IMR-90 (cell line): ENCODE measurements around the gene MGAT1. TPM values are rescaled to one million over a fixed set of nuclear protein-coding genes. Genes with fewer than 3 reads are reported as not detected.

Source experiments
- ATAC-seq: fragments of 200-7000 bp; cut with Tn5 transposase; 2 replicates; pipeline ENCODE4 v1.9.1; 2020; ENCODE audit warnings: low read depth, mild to moderate bottlenecking, moderate library complexity
- BruUV-seq: library from RNA; stranded (reverse); fragments of 400-500 nt; replicated peaks from 2 replicates; lab custom pipeline; 2021; lab: Mats Ljungman, UMichigan
- CTCF ChIA-PET: fragments of 300-600 bp; formaldehyde crosslinking; extraction: SDS; loops from one replicate; lab custom pipeline; 2021; ENCODE audit warnings: antibody characterized with exemption; lab: Yijun Ruan, JAX
- POLR2A ChIA-PET: fragments of 300-600 bp; sonication (Branson Sonifier 250); formaldehyde crosslinking; loops from one replicate; lab custom pipeline; 2022; ENCODE audit warnings: antibody characterized with exemption; ENCODE audit not compliant: unreplicated experiment; lab: Charles Lee
- DNase-seq: peaks from one replicate; pipeline ENCODE4 v3.0.0; 2013
- H2AFZ ChIP-seq: replicated peaks from 2 replicates; pipeline ENCODE3; 2013; ENCODE audit warnings: low read length, mild to moderate bottlenecking; ENCODE audit not compliant: poor library complexity
- H2AK5ac ChIP-seq: 2 replicates; pipeline ENCODE4 v1.6.1; 2013; ENCODE audit warnings: low read depth, low read length, inconsistent platforms
- H2AK9ac ChIP-seq: replicated peaks from 2 replicates; pipeline ENCODE3; 2013; ENCODE audit warnings: mild to moderate bottlenecking, low read depth, low read length, moderate library complexity; ENCODE audit not compliant: poor library complexity
- H2BK120ac ChIP-seq: 2 replicates; pipeline ENCODE4 v1.6.1; 2013; ENCODE audit warnings: low read depth, low read length, inconsistent platforms
- H2BK15ac ChIP-seq: 3 replicates; pipeline ENCODE4 v1.6.1; 2013; ENCODE audit warnings: low read depth, low read length, inconsistent platforms
- H2BK20ac ChIP-seq: 2 replicates; pipeline ENCODE4 v1.6.1; 2013; ENCODE audit warnings: low read depth, mild to moderate bottlenecking, inconsistent platforms, low read length, moderate library complexity
- H2BK5ac ChIP-seq: 2 replicates; pipeline ENCODE4 v1.6.1; 2013; ENCODE audit warnings: mild to moderate bottlenecking, low read depth, low read length, inconsistent platforms; ENCODE audit not compliant: poor library complexity, severe bottlenecking
- H3K14ac ChIP-seq: replicated peaks from 2 replicates; pipeline ENCODE4 v1.6.1; 2013; ENCODE audit warnings: low read depth, low read length, inconsistent platforms
- H3K18ac ChIP-seq: 2 replicates; pipeline ENCODE4 v1.6.1; 2013; ENCODE audit warnings: low read depth, low read length, control low read depth
- H3K23ac ChIP-seq: 2 replicates; pipeline ENCODE4 v1.6.1; 2013; ENCODE audit warnings: low read depth, low read length, inconsistent platforms
- H3K27ac ChIP-seq: 2 replicates; pipeline ENCODE4 v1.5.1; 2013; ENCODE audit warnings: mild to moderate bottlenecking, control low read depth, low read length; ENCODE audit not compliant: insufficient read depth
- H3K27me3 ChIP-seq: 2 replicates; pipeline ENCODE4 v1.6.1; 2013; ENCODE audit warnings: low read length; ENCODE audit not compliant: control insufficient read depth, insufficient read depth
- H3K36me3 ChIP-seq: 2 replicates; pipeline ENCODE4 v1.6.1; 2013; ENCODE audit warnings: low read length, mixed read lengths; ENCODE audit not compliant: control insufficient read depth, insufficient read depth
- H3K4ac ChIP-seq: 2 replicates; pipeline ENCODE4 v1.6.1; 2013; ENCODE audit warnings: low read depth, low read length, inconsistent platforms
- H3K4me1 ChIP-seq: 2 replicates; pipeline ENCODE4 v1.6.1; 2013; ENCODE audit warnings: low read length, mixed read lengths; ENCODE audit not compliant: control insufficient read depth, insufficient read depth
- H3K4me2 ChIP-seq: 2 replicates; pipeline ENCODE4 v1.6.1; 2013; ENCODE audit warnings: low read depth, mild to moderate bottlenecking, control low read depth, low read length, moderate library complexity
- H3K4me3 ChIP-seq: 2 replicates; pipeline ENCODE4 v1.5.1; 2013; ENCODE audit warnings: low read depth, mild to moderate bottlenecking, control low read depth, low read length, moderate library complexity; ENCODE audit not compliant: insufficient read depth
- H3K56ac ChIP-seq: 2 replicates; pipeline ENCODE4 v1.6.1; 2013; ENCODE audit warnings: low read length, inconsistent platforms; ENCODE audit not compliant: insufficient read depth; ENCODE audit errors: extremely low read depth
- H3K79me1 ChIP-seq, 2 experiments: 2 replicates each; pipeline ENCODE4 v1.6.1; 2013; ENCODE audit warnings: low read length in 2 of 2, inconsistent platforms in 1 of 2, low read depth in 1 of 2
- H3K9ac ChIP-seq: 2 replicates; pipeline ENCODE4 v1.6.1; 2013; ENCODE audit warnings: low read depth, low read length, control low read depth
- H3K9me1 ChIP-seq: 2 replicates; pipeline ENCODE4 v1.6.1; 2013; ENCODE audit warnings: low read length, inconsistent platforms; ENCODE audit not compliant: insufficient read depth
- H3K9me3 ChIP-seq: 2 replicates; pipeline ENCODE4 v1.6.1; 2013; ENCODE audit warnings: low read length; ENCODE audit not compliant: control insufficient read depth, insufficient read depth
- H4K20me1 ChIP-seq: 2 replicates; pipeline ENCODE4 v1.6.1; 2013; ENCODE audit warnings: low read length, inconsistent platforms; ENCODE audit not compliant: insufficient read depth
- H4K5ac ChIP-seq: 2 replicates; pipeline ENCODE4 v1.6.1; 2013; ENCODE audit warnings: mild to moderate bottlenecking, low read depth, low read length, control low read depth
- H4K8ac ChIP-seq, 2 experiments: 2 replicates each; pipeline ENCODE4 v1.6.1; 2013; ENCODE audit warnings: low read depth in 2 of 2, low read length in 2 of 2, control low read depth in 1 of 2, inconsistent platforms in 1 of 2
- H4K91ac ChIP-seq: 2 replicates; pipeline ENCODE4 v1.6.1; 2013; ENCODE audit warnings: low read depth, low read length, inconsistent platforms; ENCODE audit not compliant: insufficient read depth
- BHLHE40 ChIP-seq: fragments of 150-350 bp; IDR thresholded peaks from 2 replicates; pipeline ENCODE4 v1.6.1; 2016; ENCODE audit warnings: mild to moderate bottlenecking, low read depth, low read length
- CEBPB ChIP-seq: IDR thresholded peaks from 2 replicates; pipeline ENCODE4 v1.6.1; 2012; ENCODE audit warnings: low read depth, low read length, improper control_type of control experiment
- CHD1 ChIP-seq: IDR thresholded peaks from 2 replicates; pipeline ENCODE4 v1.6.1; 2012; ENCODE audit warnings: low read depth, low read length, improper control_type of control experiment
- FOS ChIP-seq: fragments of 150-350 bp; IDR thresholded peaks from 2 replicates; pipeline ENCODE4 v1.6.1; 2016; ENCODE audit warnings: low read depth, low read length
- MAFK ChIP-seq: IDR thresholded peaks from 2 replicates; pipeline ENCODE4 v1.6.1; 2012; ENCODE audit warnings: low read depth, low read length, improper control_type of control experiment
- MAZ ChIP-seq: IDR thresholded peaks from 2 replicates; pipeline ENCODE4 v1.6.1; 2012; ENCODE audit warnings: low read depth, mild to moderate bottlenecking, low read length, improper control_type of control experiment, moderate library complexity, borderline replicate concordance
- MXI1 ChIP-seq: IDR thresholded peaks from 2 replicates; pipeline ENCODE4 v1.6.1; 2012; ENCODE audit warnings: low read depth, mild to moderate bottlenecking, low read length, moderate library complexity, borderline replicate concordance
- NFE2L2 ChIP-seq: fragments of 150-350 bp; IDR thresholded peaks from 2 replicates; pipeline ENCODE4 v1.6.1; 2016; ENCODE audit warnings: low read depth, mild to moderate bottlenecking, low read length
- POLR2A ChIP-seq: IDR thresholded peaks from 2 replicates; pipeline ENCODE4 v1.6.1; 2012; ENCODE audit warnings: mild to moderate bottlenecking, low read depth, low read length
- RAD21 ChIP-seq: IDR thresholded peaks from 2 replicates; pipeline ENCODE4 v1.6.1; 2012; ENCODE audit warnings: low read length, improper control_type of control experiment
- RCOR1 ChIP-seq: IDR thresholded peaks from 2 replicates; pipeline ENCODE4 v1.6.1; 2012; ENCODE audit warnings: mild to moderate bottlenecking, low read length, improper control_type of control experiment; ENCODE audit not compliant: insufficient replicate concordance
- RFX5 ChIP-seq: IDR thresholded peaks from 2 replicates; pipeline ENCODE4 v1.8.0; 2012; ENCODE audit warnings: low read depth, mild to moderate bottlenecking, low read length, moderate library complexity
- SMC3 ChIP-seq: fragments of 150-350 bp; IDR thresholded peaks from 2 replicates; pipeline ENCODE4 v1.6.1; 2016; ENCODE audit warnings: low read depth, mild to moderate bottlenecking, antibody characterized with exemption, low read length, moderate library complexity
- WGBS, 2 experiments: methylation state at CpG; one replicate each; pipeline versions ENCODE4 v1.1.5 to v1.1.7; 2013; ENCODE audit warnings: missing lambda C conversion rate in 2 of 2; ENCODE audit not compliant: insufficient read length in 1 of 2; ENCODE audit errors: extremely low coverage in 2 of 2; 5-methylcytosine and 5-hydroxymethylcytosine counted together
- dilution Hi-C: fragments of 300-500 bp; cut with HindIII; formaldehyde crosslinking; loops from one replicate; pipeline ENCODE4 v1.14.3; 2018; ENCODE audit warnings: low sequenced_read_pairs; ENCODE audit not compliant: unreplicated experiment
- in situ Hi-C: fragments of 300-500 bp; cut with MboI; formaldehyde crosslinking; loops from 3 replicates; pipeline ENCODE4 v1.14.3; 2019; ENCODE audit warnings: low sequenced_read_pairs, inconsistent platforms, mixed read lengths
- intact Hi-C: fragments of 100-400 bp; cut with micrococcal nuclease; formaldehyde crosslinking; loops from 2 replicates; pipeline ENCODE4 v1.10.0; 2022
- polyA plus RNA-seq, 3 experiments: library from polyadenylated mRNA; depleted of rRNA; stranded (reverse); fragments of >200 nt; gene quantifications; 2 replicates each; pipeline ENCODE4 v1.2.3, GENCODE V29; 2012; ENCODE audit warnings: low replicate concordance in 1 of 3
- total RNA-seq: library from RNA; depleted of rRNA; stranded (reverse); fragments of >200 nt; gene quantifications from 2 replicates; pipeline ENCODE4 v1.2.3, GENCODE V29; 2012
- TF ChIP-seq, protein P1 (sequence below): fragments of 150-350 bp; IDR thresholded peaks from 2 replicates; pipeline ENCODE4 v1.6.1; 2016; ENCODE audit warnings: low read depth, mild to moderate bottlenecking, low read length, moderate library complexity, borderline replicate concordance
- TF ChIP-seq, protein P2 (sequence below): fragments of 150-350 bp; IDR thresholded peaks from 2 replicates; pipeline ENCODE4 v1.6.1; 2017; ENCODE audit warnings: mild to moderate bottlenecking, antibody characterized with exemption, low read length, low read depth
- TF ChIP-seq, protein P3 (sequence below): conservative IDR thresholded peaks from 2 replicates; pipeline ENCODE4 v1.5.1; 2012; ENCODE audit warnings: mild to moderate bottlenecking, low read depth, low read length, improper control_type of control experiment

Gene MGAT1
- total and polyA plus RNA-seq, 2 of the 4 experiments (the other 2 are of a cell fraction): 56.3 to 141 TPM

GRCh38 chr5:180847026-180847425 lies 44.4 kb upstream of the MGAT1 start:
- Histone ChIP-seq H3K14ac (no peak overlapping the region), H4K8ac (no peak overlapping the region), H3K27me3 (no peaks in the 10 kb centered on the region), H3K79me1 (peaks cover 0 to 3% of the 10 kb centered on the region in 2 experiments; a peak in 1 of 4 replicates), H4K20me1 (no peaks in the 10 kb centered on the region), H2AFZ (no peak overlapping the region), H3K27ac (no peak overlapping the region), H3K36me3 (peaks cover 35% of the 10 kb centered on the region), H3K18ac (no peak overlapping the region), H3K23ac (no peak overlapping the region), H2AK5ac (no peak overlapping the region), H3K9ac (no peak overlapping the region), H4K91ac (no peak overlapping the region), H2BK20ac (no peak overlapping the region), H2BK120ac (no peak overlapping the region), H3K4me2 (no peak overlapping the region), H3K4me3 (no peak overlapping the region), H2AK9ac (no peak overlapping the region), H2BK15ac (no peak overlapping the region), H3K9me3 (peaks cover 57% of the 10 kb centered on the region), H3K4ac (no peak overlapping the region), H3K56ac (no peak overlapping the region), H4K5ac (no peak overlapping the region), H3K4me1 (no peaks in the 10 kb centered on the region), H3K9me1 (no peaks in the 10 kb centered on the region), H2BK5ac (no peak overlapping the region)
- TF ChIP-seq FOS (no peak), CHD1 (no peak), CEBPB (no peak), BHLHE40 (no peak), MXI1 (no peak), NFE2L2 (no peak), MAFK (no peak), POLR2A (no peak), RAD21 (no peak), MAZ (no peak), RFX5 (no peak), RCOR1 (no peak), SMC3 (no peak)
- TF ChIP-seq, protein P1, sequence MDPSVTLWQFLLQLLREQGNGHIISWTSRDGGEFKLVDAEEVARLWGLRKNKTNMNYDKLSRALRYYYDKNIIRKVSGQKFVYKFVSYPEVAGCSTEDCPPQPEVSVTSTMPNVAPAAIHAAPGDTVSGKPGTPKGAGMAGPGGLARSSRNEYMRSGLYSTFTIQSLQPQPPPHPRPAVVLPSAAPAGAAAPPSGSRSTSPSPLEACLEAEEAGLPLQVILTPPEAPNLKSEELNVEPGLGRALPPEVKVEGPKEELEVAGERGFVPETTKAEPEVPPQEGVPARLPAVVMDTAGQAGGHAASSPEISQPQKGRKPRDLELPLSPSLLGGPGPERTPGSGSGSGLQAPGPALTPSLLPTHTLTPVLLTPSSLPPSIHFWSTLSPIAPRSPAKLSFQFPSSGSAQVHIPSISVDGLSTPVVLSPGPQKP: no peak
- TF ChIP-seq, protein P2, sequence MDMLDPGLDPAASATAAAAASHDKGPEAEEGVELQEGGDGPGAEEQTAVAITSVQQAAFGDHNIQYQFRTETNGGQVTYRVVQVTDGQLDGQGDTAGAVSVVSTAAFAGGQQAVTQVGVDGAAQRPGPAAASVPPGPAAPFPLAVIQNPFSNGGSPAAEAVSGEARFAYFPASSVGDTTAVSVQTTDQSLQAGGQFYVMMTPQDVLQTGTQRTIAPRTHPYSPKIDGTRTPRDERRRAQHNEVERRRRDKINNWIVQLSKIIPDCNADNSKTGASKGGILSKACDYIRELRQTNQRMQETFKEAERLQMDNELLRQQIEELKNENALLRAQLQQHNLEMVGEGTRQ: no peak
- TF ChIP-seq, protein P3, sequence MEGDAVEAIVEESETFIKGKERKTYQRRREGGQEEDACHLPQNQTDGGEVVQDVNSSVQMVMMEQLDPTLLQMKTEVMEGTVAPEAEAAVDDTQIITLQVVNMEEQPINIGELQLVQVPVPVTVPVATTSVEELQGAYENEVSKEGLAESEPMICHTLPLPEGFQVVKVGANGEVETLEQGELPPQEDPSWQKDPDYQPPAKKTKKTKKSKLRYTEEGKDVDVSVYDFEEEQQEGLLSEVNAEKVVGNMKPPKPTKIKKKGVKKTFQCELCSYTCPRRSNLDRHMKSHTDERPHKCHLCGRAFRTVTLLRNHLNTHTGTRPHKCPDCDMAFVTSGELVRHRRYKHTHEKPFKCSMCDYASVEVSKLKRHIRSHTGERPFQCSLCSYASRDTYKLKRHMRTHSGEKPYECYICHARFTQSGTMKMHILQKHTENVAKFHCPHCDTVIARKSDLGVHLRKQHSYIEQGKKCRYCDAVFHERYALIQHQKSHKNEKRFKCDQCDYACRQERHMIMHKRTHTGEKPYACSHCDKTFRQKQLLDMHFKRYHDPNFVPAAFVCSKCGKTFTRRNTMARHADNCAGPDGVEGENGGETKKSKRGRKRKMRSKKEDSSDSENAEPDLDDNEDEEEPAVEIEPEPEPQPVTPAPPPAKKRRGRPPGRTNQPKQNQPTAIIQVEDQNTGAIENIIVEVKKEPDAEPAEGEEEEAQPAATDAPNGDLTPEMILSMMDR: no peak
- CTCF ChIA-PET: no interaction called here
- ATAC-seq (no peak), DNase-seq (no peak)
- in situ Hi-C loops: no loop called here
- intact Hi-C loops: no loop called here
- dilution Hi-C loops: no loop called here
- no CpG with 5 or more reads among the region's 3 CpGs for WGBS, 2 experiments
- no TSS peak for BruUV-seq
- POLR2A ChIA-PET: no interaction called here
